ENCODE data around the gene TLR7. TPM values are rescaled to one million over a fixed set of nuclear protein-coding genes. Genes with fewer than 3 reads are reported as not detected.

The TLR7 gene
- total RNA-seq, 1 donor from 2014 or later: 2.6 TPM

DNA sequence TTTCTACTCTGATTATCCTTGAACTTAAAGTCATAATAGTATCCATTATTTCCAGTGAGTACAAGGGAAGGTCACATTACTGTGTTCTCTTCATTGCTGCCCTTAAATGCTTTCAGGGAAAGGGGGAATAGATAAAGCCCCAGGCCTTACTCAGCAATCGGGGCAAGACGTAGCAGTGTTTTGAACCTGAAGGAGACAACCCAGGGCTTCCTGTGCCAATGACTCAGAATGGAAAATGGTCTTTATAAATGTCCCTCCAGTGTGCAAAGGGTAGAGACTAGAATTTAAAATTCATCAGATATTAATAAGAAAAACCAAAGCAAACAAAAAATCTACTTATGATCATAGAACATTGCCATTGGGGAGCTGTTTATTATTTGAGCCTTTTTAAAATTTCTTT, 63.3 kb downstream of the TLR7 start:
- DNase-seq: no peak

DNA sequence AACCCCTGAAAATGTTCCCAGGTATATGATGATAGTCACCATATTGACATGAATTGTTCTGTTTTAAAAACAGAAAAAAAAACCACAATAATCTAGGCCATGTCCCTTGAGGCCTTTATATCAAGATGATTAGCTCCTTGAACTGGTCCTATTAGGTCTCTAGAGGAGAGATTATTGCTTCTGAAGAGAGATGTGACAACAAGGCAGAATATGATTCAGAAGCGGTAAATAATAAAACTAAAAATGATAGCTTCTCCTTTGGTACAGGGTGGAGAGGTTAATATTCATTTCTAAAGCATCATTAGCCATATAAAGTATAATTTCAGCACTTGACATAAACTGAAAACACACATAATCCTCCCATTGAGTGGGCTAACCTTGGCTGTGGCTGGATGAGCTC, 65.4 kb downstream of the TLR7 start:
- DNase-seq: no peak

DNA sequence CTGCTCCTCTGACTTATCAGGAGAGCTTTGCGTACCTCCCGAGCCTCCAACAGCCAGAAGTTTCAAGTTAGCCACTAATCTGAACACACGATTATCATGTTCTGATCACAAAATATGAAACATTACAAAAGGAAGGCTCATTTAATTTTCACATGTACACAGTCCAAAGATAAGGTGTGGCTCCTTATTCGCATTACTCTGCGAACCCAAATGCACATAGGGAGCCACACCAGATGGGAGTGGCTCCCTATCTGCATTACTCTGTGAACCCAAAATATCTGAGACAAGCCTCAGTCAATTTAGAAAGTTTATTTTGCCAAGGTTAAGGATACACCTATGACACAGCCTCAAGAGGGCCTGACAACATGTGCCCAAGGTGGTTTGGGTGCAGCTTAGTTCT, 68.0 kb downstream of the TLR7 start:
- no peak for DNase-seq

DNA sequence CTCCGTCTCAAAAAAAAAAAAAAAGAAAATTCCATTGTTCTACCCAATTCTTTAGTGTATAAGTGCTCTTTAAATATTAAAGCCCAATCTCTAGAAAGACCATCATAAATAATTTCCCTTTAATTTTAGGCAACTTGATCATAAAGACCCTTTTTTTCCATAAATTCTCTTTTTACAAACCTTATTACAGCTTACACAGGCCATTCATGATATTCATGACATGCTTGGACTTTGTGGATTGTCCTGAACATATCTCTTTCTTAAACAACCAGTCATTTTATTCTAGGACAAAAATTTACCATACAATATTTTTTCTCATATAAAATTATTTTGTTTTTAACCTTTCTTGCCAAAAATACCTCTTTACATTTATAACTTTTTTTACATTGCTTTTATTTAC, 70.1 kb downstream of the TLR7 start:
- no peak for DNase-seq

Other genes starting within 250 kb of the TLR7 start
- gene PRPS2, start 75.7 kb upstream of the TLR7 start, total RNA-seq: 22.5 TPM
- gene TLR8, start 39.5 kb downstream of the TLR7 start, total RNA-seq: 2.1 TPM
- 2,256 TPM for gene TMSB4X, start 108.0 kb downstream of the TLR7 start, total RNA-seq
- not detected for gene FAM9C, start 177.5 kb downstream of the TLR7 start, total RNA-seq